Esophagus muscularis mucosa (tissue), 4 donors: ENCODE data around the gene AIPL1. TPM values are rescaled to one million over a fixed set of nuclear protein-coding genes. Genes with fewer than 3 reads are reported as not detected.

Experiments used
- DNase-seq: peaks from one replicate; pipeline ENCODE4 v3.0.0-alpha.2; 2017; ENCODE audit errors: extremely low spot score
- H3K27ac ChIP-seq, 4 donors: fragments of 200-600 bp; sonication (generic); replicated peaks in 1 of 4; 1 replicate in 3 of 4; 2 replicates in 1 of 4; pipeline ENCODE4 v1.5.1; 2016 to 2019; ENCODE audit warnings: mild to moderate bottlenecking in 1 of 4
- H3K27me3 ChIP-seq, 4 donors: fragments of 200-600 bp; sonication (generic); one replicate each; pipeline versions ENCODE4 v1.5.1 to v1.6.0; 2016 to 2019
- H3K36me3 ChIP-seq, 4 donors: fragments of 200-600 bp; sonication (generic); one replicate each; pipeline ENCODE4 v1.5.1; 2016 to 2019
- H3K4me1 ChIP-seq, 4 donors: fragments of 200-600 bp; sonication (generic); one replicate each; pipeline ENCODE4 v1.5.1; 2016 to 2019
- H3K4me3 ChIP-seq, 4 donors: fragments of 200-600 bp; sonication (generic); 1 replicate in 2 of 4; 2 replicates in 2 of 4; pipeline ENCODE4 v1.5.1; 2016 to 2019; ENCODE audit warnings: mild to moderate bottlenecking in 4 of 4, moderate library complexity in 1 of 4
- H3K9me3 ChIP-seq, 4 donors: fragments of 200-600 bp; sonication (generic); 1 replicate in 3 of 4; 2 replicates in 1 of 4; pipeline ENCODE4 v1.5.1; 2016 to 2019
- CTCF ChIP-seq, 3 experiments: fragments of 200-600 bp in 2 of 3; fragments of 450-650 bp in 1 of 3; sonication (generic) in 2 of 3; IDR thresholded peaks; one replicate each; pipeline ENCODE4 v1.5.1; 2017 to 2019; ENCODE audit warnings: antibody characterized with exemption in 3 of 3, mild to moderate bottlenecking in 2 of 3, moderate library complexity in 1 of 3
- EP300 ChIP-seq: sonication (generic); formaldehyde crosslinking; IDR thresholded peaks from one replicate; pipeline ENCODE4 v1.6.1; 2017; ENCODE audit warnings: antibody characterized with exemption
- POLR2A ChIP-seq: fragments of 450-650 bp; IDR thresholded peaks from one replicate; pipeline ENCODE4 v1.6.1; 2017; ENCODE audit warnings: antibody characterized with exemption, moderate library complexity, mild to moderate bottlenecking, low read depth
- POLR2AphosphoS5 ChIP-seq, 2 donors: sonication (generic); formaldehyde crosslinking; IDR thresholded peaks; one replicate each; pipeline ENCODE4 v1.6.1; 2017; ENCODE audit warnings: antibody characterized with exemption in 2 of 2
- WGBS: methylation state at CpG from one replicate; pipeline ENCODE4 v1.1.5; 2018; 5-methylcytosine and 5-hydroxymethylcytosine counted together
- intact Hi-C: fragments of 100-400 bp; cut with DNase I; formaldehyde crosslinking; loops from one replicate; pipeline ENCODE4 v1.15.1; 2023
- total RNA-seq, 4 donors: library from RNA; depleted of rRNA; stranded (reverse); fragments of >200 nt; gene quantifications; one replicate each; pipeline versions ENCODE4 v1.1.0 to v1.2.1, GENCODE V29; 2016

AIPL1 gene
- total RNA-seq, 4 donors from 2014 or later, result not detected

- WGBS, result 62% methylated on average over 10 of the region's 10 CpGs
- H3K4me1 ChIP-seq, result no peaks in the 10 kb centered on the region
- no peak for DNase-seq
- H3K27me3 ChIP-seq, result peaks cover 0 to 72% (median 0%) of the 10 kb centered on the region in 4 donors
- no peak overlapping the region for H3K4me3 ChIP-seq
- peaks cover 0 to 4% (median 0%) of the 10 kb centered on the region in 4 donors for H3K9me3 ChIP-seq
- no peaks in the 10 kb centered on the region for H3K36me3 ChIP-seq
- no peak overlapping the region for H3K27ac ChIP-seq
- TF ChIP-seq POLR2AphosphoS5 (IDR thresholded peaks at IDR 0.05) (no peak), EP300 (no peak), POLR2A (no peak), CTCF (IDR thresholded peaks at IDR 0.05) (no peak)
- intact Hi-C loops, result no loop called here
Observed at GRCh38 chr17:6408735-6409134, 26.2 kb downstream of the AIPL1 start.

- Histone ChIP-seq H3K27me3 (peaks cover 0 to 77% (median 0%) of the 10 kb centered on the region in 4 donors), H3K4me3 (no peak overlapping the region), H3K4me1 (no peaks in the 10 kb centered on the region), H3K36me3 (no peaks in the 10 kb centered on the region), H3K27ac (no peak overlapping the region), H3K9me3 (peaks cover 0 to 4% (median 0%) of the 10 kb centered on the region in 4 donors)
- no peak for TF ChIP-seq EP300
- no peak for TF ChIP-seq POLR2A
- no peak for TF ChIP-seq CTCF (IDR thresholded peaks at IDR 0.05)
- TF ChIP-seq POLR2AphosphoS5 (IDR thresholded peaks at IDR 0.05), result no peak
- DNase-seq, result no peak
- intact Hi-C loops, result no loop called here
- WGBS, result 50% methylated on average over 6 of the region's 6 CpGs
Observed at GRCh38 chr17:6408276-6408675, 26.6 kb downstream of the AIPL1 start.

GRCh38 chr17:6402258-6402657 lies 32.7 kb downstream of the AIPL1 start:
- DNase-seq, result no peak
- WGBS, result 58% methylated on average over 6 of the region's 6 CpGs
- Histone ChIP-seq H3K36me3 (no peaks in the 10 kb centered on the region), H3K27ac (no peak overlapping the region), H3K4me3 (no peak overlapping the region), H3K27me3 (peaks cover 0 to 59% (median 0%) of the 10 kb centered on the region in 4 donors), H3K9me3 (peaks cover 0 to 18% (median 3%) of the 10 kb centered on the region in 4 donors), H3K4me1 (no peaks in the 10 kb centered on the region)
- intact Hi-C loops, result no loop called here
- TF ChIP-seq EP300, result no peak
- TF ChIP-seq CTCF (IDR thresholded peaks at IDR 0.05), result no peak
- no peak for TF ChIP-seq POLR2AphosphoS5 (IDR thresholded peaks at IDR 0.05)
- TF ChIP-seq POLR2A, result no peak

- Histone ChIP-seq H3K27ac (no peak overlapping the region), H3K27me3 (peaks cover 0 to 58% (median 0%) of the 10 kb centered on the region in 4 donors), H3K9me3 (peaks cover 0 to 18% (median 3%) of the 10 kb centered on the region in 4 donors), H3K4me3 (no peak overlapping the region), H3K36me3 (no peaks in the 10 kb centered on the region), H3K4me1 (no peaks in the 10 kb centered on the region)
- intact Hi-C loops, result no loop called here
- TF ChIP-seq POLR2A, result no peak
- no peak for TF ChIP-seq POLR2AphosphoS5 (IDR thresholded peaks at IDR 0.05)
- no peak for TF ChIP-seq CTCF (IDR thresholded peaks at IDR 0.05)
- TF ChIP-seq EP300, result no peak
- WGBS, result 68% methylated on average over 2 of the region's 2 CpGs
- no peak for DNase-seq
Observed at GRCh38 chr17:6398955-6399354, 36.0 kb downstream of the AIPL1 start.

GRCh38 chr17:6394055-6394606 lies 40.8 kb downstream of the AIPL1 start:
- WGBS, result 28% methylated on average over 8 of the region's 8 CpGs
- intact Hi-C loops, result no loop called here
- H3K4me3 ChIP-seq, result no peak overlapping the region
- H3K4me1 ChIP-seq, result no peaks in the 10 kb centered on the region
- no peak overlapping the region for H3K27ac ChIP-seq
- H3K27me3 ChIP-seq, result peaks cover 0 to 48% (median 0%) of the 10 kb centered on the region in 4 donors
- H3K9me3 ChIP-seq, result peaks cover 0 to 16% (median 2%) of the 10 kb centered on the region in 4 donors
- TF ChIP-seq EP300 (no peak), POLR2AphosphoS5 (IDR thresholded peaks at IDR 0.05) (no peak), CTCF (IDR thresholded peaks at IDR 0.05) (no peak)
- no peaks in the 10 kb centered on the region for H3K36me3 ChIP-seq
- no peak for DNase-seq
